C4-2B (cell line): ENCODE data around the gene CPTP.

Experiments used
- ZFX ChIP-seq: fragments of 450-650 bp; IDR thresholded peaks from 2 replicates; pipeline ENCODE4 v1.6.1; 2017
- TF ChIP-seq, protein P1 (sequence below): fragments of 450-650 bp; conservative IDR thresholded peaks from 2 replicates; pipeline ENCODE4 v1.5.1; 2017; ENCODE audit warnings: mild to moderate bottlenecking

DNA sequence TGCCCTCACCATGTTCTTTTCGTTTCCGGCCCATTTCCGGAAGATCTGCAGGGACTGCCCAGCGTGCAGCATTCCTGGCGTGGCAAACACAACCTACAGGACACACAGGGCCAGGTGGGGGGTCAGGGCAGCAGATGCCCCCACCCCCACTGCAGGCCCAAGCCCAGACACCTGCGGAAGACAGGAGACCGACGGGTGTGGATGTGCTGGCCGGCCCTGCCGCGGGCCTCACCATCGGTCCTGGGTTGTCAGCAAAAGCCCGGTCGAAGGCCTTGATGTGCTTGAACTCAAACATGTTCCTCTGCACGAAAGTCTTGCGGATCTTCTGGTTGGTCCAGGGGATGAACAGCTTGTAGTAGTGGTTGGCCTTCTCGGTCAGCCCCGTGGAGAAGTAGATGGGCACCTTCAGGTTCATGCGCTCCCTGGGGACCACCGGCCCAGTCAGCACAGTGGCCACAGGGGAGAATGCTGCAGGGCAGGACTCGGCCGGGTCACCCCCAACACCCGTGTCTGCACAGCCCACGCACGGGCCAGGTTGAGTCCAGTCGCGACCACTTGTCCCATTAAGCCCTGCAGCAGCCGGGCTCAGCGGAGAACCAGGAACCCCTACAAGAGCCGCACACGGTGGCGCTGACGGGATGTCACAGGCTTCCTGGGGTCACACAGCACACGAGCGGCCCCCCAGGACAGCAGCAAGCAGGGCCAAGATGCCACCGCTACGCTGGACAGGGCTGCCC, 10.9 kb upstream of the CPTP start:
- TF ChIP-seq, protein P1, sequence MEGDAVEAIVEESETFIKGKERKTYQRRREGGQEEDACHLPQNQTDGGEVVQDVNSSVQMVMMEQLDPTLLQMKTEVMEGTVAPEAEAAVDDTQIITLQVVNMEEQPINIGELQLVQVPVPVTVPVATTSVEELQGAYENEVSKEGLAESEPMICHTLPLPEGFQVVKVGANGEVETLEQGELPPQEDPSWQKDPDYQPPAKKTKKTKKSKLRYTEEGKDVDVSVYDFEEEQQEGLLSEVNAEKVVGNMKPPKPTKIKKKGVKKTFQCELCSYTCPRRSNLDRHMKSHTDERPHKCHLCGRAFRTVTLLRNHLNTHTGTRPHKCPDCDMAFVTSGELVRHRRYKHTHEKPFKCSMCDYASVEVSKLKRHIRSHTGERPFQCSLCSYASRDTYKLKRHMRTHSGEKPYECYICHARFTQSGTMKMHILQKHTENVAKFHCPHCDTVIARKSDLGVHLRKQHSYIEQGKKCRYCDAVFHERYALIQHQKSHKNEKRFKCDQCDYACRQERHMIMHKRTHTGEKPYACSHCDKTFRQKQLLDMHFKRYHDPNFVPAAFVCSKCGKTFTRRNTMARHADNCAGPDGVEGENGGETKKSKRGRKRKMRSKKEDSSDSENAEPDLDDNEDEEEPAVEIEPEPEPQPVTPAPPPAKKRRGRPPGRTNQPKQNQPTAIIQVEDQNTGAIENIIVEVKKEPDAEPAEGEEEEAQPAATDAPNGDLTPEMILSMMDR: no peak
- no peak for TF ChIP-seq ZFX
